Measurements from ENCODE around the gene TRAF7. TPM values are rescaled to one million over a fixed set of nuclear protein-coding genes. Genes with fewer than 3 reads are reported as not detected.
"Not testable (repeated sequence)": the region's sequence is repeated elsewhere in the genome, so short reads cannot be mapped to it uniquely, and the experiment has no call there.

TRAF7 gene
- total RNA-seq, 4 donors from 2014 or later = 31.9 to 42.7 (median 34.3) TPM

GRCh38 chr16:2199095-2199494 lies 43.5 kb downstream of the TRAF7 start:
- ATAC-seq (ENCODE audit: low FRiP score) = no peak
- no peak for TF ChIP-seq CTCF (IDR thresholded peaks at IDR 0.05)

GRCh38 chr16:2199621-2200139 lies 44.1 kb downstream of the TRAF7 start:
- ATAC-seq (ENCODE audit: low FRiP score) = no peak
- no peak for TF ChIP-seq CTCF (IDR thresholded peaks at IDR 0.05)
- no peak for DNase-seq (ENCODE audit: low spot score)

More at GRCh38 chr16:2199095-2199494, 43.5 kb downstream of the TRAF7 start:
- no peak for DNase-seq (ENCODE audit: low spot score)

- no peak for TF ChIP-seq CTCF (IDR thresholded peaks at IDR 0.05)
- DNase-seq (ENCODE audit: low spot score) (no peak), ATAC-seq (ENCODE audit: low FRiP score) (no peak)
Observed at GRCh38 chr16:2200313-2200712, 44.7 kb downstream of the TRAF7 start.

GRCh38 chr16:2203119-2203688 lies 47.6 kb downstream of the TRAF7 start:
- ATAC-seq (ENCODE audit: low FRiP score); DNase-seq (ENCODE audit: low spot score): not testable (repeated sequence)

GRCh38 chr16:2204416-2205103 lies 49.0 kb downstream of the TRAF7 start:
- no peak for ATAC-seq (ENCODE audit: low FRiP score)

GRCh38 chr16:2205104-2205966 lies 49.8 kb downstream of the TRAF7 start, which contains the start of gene MLST8:
MLST8 (plus strand) TSS chr16:2205454; CDS start chr16:2206086, 632 bp downstream.
- ATAC-seq (ENCODE audit: low FRiP score) (peak; percentile 91), DNase-seq (ENCODE audit: low spot score) (peak; percentile 68)
- TF ChIP-seq CTCF (IDR thresholded peaks at IDR 0.05) = no peak

More at GRCh38 chr16:2204416-2205103, 49.0 kb downstream of the TRAF7 start:
- no peak for TF ChIP-seq CTCF (IDR thresholded peaks at IDR 0.05)
- no peak for DNase-seq (ENCODE audit: low spot score)

- TF ChIP-seq CTCF (IDR thresholded peaks at IDR 0.05) = no peak
- ATAC-seq (ENCODE audit: low FRiP score) (peak; percentile 15), DNase-seq (ENCODE audit: low spot score) (no peak)
Observed at GRCh38 chr16:2205967-2206313, 50.4 kb downstream of the TRAF7 start.

All from omental fat pad (tissue), 4 donors.